D721Med (cell line): Measurements from ENCODE around the gene SATB1.

Source experiments
- DNase-seq: peaks from one replicate; pipeline ENCODE4 v3.0.0; 2011; ENCODE audit warnings: low spot score; ENCODE audit not compliant: insufficient read length
- FAIRE-seq: peaks from 2 replicates; lab custom pipeline; 2011; peaks lifted over from hg19 to GRCh38; lab: Jason Lieb, UNC
- CTCF ChIP-seq: IDR thresholded peaks from 2 replicates; pipeline ENCODE4 v1.5.1; 2012; ENCODE audit warnings: mild to moderate bottlenecking, control low read depth; ENCODE audit not compliant: insufficient read depth; ENCODE audit errors: missing control alignments

Gene SATB1

GRCh38 chr3:18441551-18441950 lies 16.4 kb upstream of the SATB1 start:
- no peak for TF ChIP-seq CTCF
- no peak for FAIRE-seq

GRCh38 chr3:18440066-18440722 lies 15.1 kb upstream of the SATB1 start:
- TF ChIP-seq CTCF, result no peak
- DNase-seq (no peak), FAIRE-seq (no peak)

More at GRCh38 chr3:18441551-18441950, 16.4 kb upstream of the SATB1 start:
- DNase-seq, result no peak

GRCh38 chr3:18439281-18439680 lies 14.1 kb upstream of the SATB1 start:
- FAIRE-seq, result no peak
- no peak for TF ChIP-seq CTCF
- DNase-seq, result no peak

- no peak for DNase-seq
- no peak for TF ChIP-seq CTCF
- no peak for FAIRE-seq
Measured at GRCh38 chr3:18438586-18438985, 13.4 kb upstream of the SATB1 start.

GRCh38 chr3:18436213-18436612 lies 11.1 kb upstream of the SATB1 start:
- DNase-seq (no peak), FAIRE-seq (no peak)
- TF ChIP-seq CTCF, result no peak

- no peak for FAIRE-seq
- no peak for TF ChIP-seq CTCF
- DNase-seq, result no peak
Measured at GRCh38 chr3:18434711-18435110, 9.6 kb upstream of the SATB1 start.

GRCh38 chr3:18432752-18433151 lies 7.6 kb upstream of the SATB1 start:
- no peak for TF ChIP-seq CTCF

More at GRCh38 chr3:18432752-18433151, 7.6 kb upstream of the SATB1 start:
- no peak for FAIRE-seq
- no peak for DNase-seq
